GM21360 (cell line): Measurements from ENCODE around the gene NLRC5.
A peak's percentile ranks its signal among the peaks of the same experiment; 100 is the strongest.
"Not testable (repeated sequence)": the region's sequence is repeated elsewhere in the genome, so short reads cannot be mapped to it uniquely, and the experiment has no call there.

Source experiments
- ATAC-seq: cut with Tn5 transposase; IDR thresholded peaks from one replicate; pipeline ENCODE4 v1.9.1; 2021; ENCODE audit warnings: mild to moderate bottlenecking, moderate library complexity; ENCODE audit not compliant: unreplicated experiment

Gene NLRC5

DNA sequence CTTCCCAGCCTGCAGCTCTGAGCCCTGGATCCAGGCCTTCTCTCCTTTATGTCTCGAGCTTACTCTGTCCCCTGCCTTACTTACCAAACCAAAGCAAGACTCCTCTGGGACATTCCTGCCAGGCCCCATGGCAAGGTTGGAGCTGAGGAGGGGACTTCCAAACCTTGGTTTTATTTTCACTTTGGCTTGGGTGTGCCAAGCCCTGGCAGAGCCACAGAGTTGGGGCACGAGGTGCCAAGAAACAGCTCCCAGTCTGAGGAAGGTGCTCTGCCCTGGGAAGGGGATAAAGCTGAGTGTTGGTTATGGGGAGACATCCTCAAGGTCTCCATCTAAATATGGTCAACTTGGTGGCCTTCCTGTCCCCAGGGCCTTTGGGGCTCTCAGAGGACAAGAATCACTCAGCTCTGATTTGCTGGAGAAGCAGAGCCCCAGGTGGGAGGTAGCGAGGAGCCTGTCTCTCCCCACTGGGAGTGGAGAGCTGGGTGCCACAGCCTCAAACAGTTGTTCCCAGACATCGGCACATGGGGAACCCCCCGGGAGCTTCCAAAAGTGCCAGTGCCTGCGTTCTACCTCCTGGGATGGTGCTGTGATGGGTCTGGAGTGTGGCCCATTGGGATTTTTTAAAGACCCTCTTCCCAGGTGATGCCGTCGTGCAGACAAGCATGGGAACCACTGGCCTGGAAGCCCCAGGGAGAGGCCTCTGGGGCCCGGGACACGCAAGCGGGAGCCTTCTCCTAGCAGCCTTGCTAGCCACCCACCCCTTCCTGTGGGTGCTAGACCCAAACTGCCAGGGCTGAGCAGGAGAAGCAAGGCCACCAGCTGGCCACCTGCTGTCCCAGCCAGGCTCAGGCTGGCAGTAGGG lies 10.3 kb downstream of the NLRC5 start:
- peak; percentile 18 for ATAC-seq

GRCh38 chr16:57000271-57001025 lies 11.1 kb downstream of the NLRC5 start:
- peak; percentile 36 for ATAC-seq

- ATAC-seq = no peak
Measured at GRCh38 chr16:57001026-57001679, 11.8 kb downstream of the NLRC5 start.

- no peak for ATAC-seq
Measured at GRCh38 chr16:57003439-57004386, 14.4 kb downstream of the NLRC5 start.

DNA sequence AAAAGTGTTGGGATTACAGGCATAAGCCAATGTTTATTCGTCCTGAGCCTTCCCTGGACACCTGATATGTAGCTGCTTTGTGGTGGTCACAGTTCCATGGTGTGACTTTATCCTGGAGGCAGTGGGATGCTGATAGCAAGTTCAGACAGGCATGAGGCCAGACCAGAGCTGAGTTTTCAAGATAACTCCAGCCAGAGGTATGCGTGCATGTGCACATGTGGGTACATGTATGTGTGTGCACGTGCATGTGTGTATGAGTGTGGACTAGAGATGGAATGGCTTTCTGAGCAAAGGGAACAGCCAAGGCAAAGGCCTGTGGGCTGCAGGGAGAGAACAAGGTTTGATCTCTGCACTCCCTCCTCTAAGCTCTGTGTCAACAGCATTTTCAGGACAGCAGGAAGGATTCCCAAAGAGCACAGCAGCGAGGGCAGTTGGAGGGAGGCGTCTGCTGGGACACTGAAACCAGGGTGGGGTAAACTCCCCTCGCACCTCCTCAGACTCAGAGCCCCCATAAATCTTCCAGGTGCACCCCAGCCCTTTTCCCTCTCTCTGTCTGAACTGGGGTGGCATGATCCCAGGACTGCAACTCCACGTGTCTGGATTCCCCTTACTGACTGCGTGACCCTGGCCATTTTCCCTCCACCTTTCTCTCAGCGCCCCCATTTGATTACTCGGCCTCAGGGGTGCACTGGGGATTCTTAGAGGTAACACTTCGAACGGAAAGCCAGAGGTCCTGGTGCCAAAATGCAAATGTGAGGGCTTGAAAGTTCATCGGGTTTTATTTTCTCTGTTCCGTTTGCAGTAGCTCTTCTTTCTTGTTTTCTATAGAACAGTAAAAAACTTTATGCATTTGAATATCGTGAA lies 15.3 kb downstream of the NLRC5 start:
- no peak for ATAC-seq

- ATAC-seq = not testable (repeated sequence)
Measured at GRCh38 chr16:57005597-57005996, 16.2 kb downstream of the NLRC5 start.

- no peak for ATAC-seq
Measured at GRCh38 chr16:57007050-57007449, 17.7 kb downstream of the NLRC5 start.

DNA sequence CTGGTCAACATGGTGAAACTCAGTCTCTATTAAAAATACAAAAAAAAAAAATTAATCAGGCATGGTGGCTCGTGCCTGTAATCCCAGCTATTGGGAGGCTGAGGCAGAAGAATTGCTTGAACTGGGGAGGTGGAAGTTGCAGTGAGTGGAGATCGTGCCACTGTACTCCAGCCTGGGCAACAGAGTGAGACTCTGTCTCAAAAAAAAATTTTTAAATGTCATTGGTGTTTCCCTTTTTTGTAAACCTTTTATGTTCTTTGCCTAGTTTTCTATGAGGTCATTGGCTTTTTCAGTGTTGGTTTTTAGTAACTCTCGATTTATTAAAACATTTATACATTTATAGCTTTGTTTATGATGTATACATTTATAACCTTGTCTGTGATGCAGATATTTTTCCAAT lies 18.2 kb downstream of the NLRC5 start:
- no peak for ATAC-seq

- ATAC-seq = no peak
Measured at GRCh38 chr16:57008440-57008839, 19.1 kb downstream of the NLRC5 start.

DNA sequence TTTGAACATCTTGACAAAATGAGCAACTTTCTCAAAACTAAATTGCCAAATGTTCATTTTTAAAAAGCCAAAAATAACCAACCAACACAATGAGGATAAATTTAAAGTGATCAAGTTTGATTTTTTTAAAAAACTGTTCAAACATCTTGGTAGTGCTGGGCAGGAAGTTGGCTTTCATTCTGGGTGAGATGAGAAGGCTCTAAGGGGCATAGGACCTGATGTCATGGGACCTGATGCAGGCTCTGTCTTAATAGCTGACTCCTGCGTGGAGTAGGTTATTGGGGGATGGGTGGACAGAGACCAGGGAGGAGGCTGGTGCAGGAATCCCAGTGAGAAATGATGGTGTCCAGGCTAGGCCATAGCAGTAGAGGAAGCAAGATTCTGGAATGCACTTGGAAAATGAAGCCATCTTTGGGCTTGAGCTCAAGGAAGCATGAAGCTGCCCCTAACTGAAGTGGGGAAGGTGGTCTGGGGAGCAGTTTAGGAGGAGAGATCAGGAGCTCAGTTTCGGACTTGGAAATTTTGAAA lies 20.4 kb downstream of the NLRC5 start:
- ATAC-seq = no peak

DNA sequence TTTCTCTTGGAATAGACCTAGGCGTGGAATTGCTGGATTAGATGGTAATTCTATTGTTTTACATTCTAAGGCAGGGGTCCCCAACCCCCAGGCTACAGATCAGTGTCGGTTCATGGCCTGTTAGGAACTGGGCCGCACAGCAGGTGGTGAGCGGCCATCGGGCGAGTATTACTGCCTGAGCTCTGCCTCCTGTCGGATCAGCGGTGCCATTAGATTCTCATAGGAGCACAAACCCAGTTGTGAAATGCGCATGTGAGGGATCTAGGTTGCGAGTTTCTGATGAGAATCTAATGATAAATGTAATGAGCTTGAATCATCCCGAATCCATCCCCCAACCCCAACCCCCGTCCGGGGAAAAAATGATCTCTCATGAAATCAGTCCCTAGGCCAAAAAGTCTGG lies 23.0 kb downstream of the NLRC5 start:
- ATAC-seq = no peak

- no peak for ATAC-seq
Measured at GRCh38 chr16:57013229-57013628, 23.9 kb downstream of the NLRC5 start.

- no peak for ATAC-seq
Measured at GRCh38 chr16:57013902-57014301, 24.5 kb downstream of the NLRC5 start.

DNA sequence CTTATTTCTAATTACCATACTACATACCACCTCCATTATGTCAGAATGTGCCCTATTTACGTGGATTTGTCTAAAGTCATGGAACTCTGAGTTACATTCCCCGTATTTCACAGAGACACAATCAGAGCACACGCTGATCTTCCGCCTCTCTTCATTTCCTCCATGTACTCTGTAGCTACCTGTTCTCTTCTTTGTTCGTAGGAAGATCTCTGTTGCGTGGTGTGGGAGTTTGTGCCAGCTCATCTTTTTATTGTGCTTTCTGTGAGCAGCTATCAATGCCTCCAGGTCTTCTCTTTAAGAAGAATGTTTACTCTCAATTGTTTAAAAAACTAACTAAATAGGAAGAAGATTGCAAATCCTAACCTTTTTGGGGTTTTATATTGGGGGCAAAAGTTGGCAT lies 26.9 kb downstream of the NLRC5 start:
- no peak for ATAC-seq

- no peak for ATAC-seq
Measured at GRCh38 chr16:57016831-57017230, 27.5 kb downstream of the NLRC5 start.

- no peak for ATAC-seq
Measured at GRCh38 chr16:57017251-57017650, 27.9 kb downstream of the NLRC5 start.

GRCh38 chr16:57019746-57020145 lies 30.4 kb downstream of the NLRC5 start:
- ATAC-seq = no peak

- no peak for ATAC-seq
Measured at GRCh38 chr16:57020651-57021050, 31.3 kb downstream of the NLRC5 start.

DNA sequence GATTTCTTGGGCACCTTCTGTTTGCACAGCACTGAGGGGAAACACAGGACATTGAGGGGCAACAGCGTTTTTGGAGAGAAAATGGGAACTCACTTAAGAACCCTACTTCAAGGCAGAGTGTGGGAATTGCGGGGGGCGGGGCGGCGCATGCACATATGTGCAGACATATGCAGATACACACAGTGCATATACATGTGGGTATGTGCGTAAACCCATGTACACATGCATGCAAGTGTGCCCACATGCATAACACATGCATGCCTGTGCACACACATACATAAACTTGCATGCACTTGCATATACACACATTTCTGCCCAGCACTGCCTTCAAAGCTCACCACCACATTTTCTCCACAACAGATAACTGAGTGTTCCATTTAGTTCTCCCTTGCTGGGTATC lies 32.4 kb downstream of the NLRC5 start:
- no peak for ATAC-seq
